Left hindlimb (tissue), 1 donor: ENCODE measurements around the gene NTN4.
"Not testable (repeated sequence)": the region's sequence is repeated elsewhere in the genome, so short reads cannot be mapped to it uniquely, and the experiment has no call there.

ENCODE experiments used
- DNase-seq: peaks from one replicate; pipeline ENCODE4 v3.0.0-alpha.2; 2018

The NTN4 gene

DNA sequence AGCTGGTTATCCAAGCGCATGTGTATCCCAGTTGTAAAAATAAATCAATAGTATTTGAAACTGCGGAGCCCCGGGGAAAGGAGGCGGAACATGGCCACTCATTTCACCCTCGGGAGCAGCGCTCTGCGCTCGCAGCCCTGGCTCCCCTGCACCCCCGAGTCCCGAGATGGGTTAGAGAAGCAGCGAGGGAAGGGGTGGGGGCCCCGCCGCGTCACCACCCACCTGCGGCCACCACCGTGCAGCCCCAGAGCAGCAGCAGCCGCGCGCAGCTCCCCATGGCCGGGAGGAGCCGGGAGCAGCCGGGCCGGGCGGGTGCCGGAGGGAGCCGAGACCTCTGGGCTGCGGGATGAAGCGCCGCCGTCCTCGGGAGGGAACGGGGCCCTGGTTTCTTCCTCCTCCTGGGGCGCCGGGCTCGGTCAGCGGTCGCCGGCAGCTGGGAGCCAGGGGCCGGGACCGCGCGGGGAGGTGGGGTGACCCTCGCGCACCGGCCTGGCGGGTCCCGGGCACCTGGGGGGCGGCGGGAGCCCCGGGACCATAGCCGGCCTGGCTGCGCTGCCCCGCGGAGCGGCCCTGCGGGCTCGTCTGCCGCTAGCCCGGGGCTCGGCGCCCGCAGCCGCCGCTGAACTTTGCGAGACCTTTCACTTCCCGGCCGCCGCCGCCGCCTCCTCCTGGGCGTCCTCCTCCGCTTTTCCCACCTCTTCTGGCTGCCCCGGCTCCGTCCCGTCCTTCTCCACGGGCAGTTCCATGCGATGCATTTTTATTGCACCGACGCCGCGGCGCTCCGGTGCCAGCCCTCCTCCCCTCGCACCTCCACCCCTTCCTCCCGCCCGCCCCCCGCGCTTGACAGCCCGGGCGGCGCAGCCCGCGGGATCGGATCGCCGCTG, at the start of gene NTN4:
TSS of gene NTN4 (minus strand) at position 732 of the 884 bp plus-strand sequence. CDS start at position 277, 455 bp downstream.
- DNase-seq, result peak; percentile 61

DNA sequence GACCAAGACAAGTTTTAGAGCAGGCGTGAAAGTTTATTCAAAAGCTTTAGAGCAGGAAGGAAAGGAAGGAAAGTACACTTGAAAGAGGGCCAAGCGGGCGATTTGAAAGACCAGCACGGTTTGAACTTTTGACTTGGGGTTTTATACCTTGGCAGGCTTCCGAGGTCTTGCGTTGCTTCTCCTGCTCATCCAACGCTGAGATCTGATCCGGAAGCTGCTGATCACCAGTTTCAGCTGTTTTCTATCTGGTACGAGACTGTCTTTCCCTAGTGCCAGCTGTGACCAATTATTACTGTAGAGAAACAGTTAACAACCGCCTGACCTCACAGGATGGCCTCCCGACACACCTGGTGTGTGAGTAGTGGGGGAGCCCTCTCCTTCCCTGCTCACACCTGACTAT, 47.6 kb upstream of the NTN4 start:
- DNase-seq, result no peak

DNA sequence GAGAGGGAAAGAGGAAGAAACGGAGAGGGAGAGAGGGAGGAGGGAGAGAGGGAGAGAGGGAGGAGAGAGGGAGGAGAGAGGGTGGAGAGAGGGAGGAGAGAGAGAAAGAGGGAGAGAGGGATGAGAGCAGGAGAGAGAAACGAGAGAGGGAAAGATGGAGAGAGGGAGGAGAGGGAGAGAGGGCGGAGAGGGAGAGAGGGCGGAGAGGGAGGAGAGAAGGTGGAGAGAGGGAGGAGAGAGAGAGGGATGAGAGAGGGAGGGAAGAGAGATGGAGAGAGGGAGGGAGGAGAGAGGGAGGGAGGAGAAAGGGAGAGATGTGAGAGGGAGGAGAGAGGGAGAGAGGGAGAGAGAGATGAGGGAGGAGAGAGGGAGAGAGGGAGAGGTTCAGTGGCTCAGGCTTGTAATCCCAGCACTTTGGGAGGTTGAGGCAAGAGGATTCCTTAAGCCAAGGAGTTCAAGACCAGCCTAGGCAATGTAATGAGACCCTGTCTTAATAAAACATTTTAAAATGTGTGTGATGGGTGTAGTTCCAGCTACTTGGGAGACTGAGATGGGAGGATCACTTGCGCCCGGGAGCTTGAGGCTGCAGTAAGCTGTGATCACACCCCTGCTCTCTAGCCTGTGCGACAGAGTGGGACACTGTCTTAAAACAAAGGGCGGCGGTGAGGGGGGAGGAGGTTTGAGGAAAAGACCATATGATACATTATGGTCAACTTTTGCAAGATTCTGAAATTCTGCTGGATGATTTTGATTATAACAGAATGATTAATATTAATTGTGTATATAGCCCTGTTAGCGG, 46.9 kb upstream of the NTN4 start:
- no peak for DNase-seq

DNA sequence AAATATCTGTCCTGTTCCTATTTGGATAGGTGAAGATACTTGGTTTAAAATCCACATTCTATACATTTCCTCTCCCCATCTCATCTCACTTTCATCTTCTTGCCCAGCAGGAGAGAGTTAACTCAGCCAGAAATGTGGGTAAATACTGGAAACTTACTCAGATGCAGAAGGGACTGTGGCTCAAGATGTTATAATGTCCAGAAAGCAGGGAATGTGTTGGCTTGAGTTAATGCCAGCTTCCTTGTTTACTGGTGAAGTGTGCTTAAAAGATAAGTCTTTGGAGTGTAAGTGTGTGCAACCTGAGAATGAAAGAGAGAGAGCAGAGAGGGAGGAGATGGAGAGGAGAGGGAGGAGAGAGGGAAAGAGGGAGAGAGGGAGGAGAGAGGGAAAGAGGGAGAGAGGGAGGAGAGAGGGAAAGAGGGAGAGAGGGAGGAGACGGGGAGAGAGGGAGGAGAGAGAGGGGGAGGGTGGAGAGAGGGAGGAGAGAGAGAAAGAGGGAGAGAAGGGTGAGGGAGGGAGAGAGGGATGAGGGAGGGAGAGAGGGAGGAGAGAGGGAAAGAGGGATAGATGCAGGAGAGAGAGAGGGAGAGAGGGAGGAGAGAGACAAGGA, 46.2 kb upstream of the NTN4 start:
- DNase-seq, result no peak

DNA sequence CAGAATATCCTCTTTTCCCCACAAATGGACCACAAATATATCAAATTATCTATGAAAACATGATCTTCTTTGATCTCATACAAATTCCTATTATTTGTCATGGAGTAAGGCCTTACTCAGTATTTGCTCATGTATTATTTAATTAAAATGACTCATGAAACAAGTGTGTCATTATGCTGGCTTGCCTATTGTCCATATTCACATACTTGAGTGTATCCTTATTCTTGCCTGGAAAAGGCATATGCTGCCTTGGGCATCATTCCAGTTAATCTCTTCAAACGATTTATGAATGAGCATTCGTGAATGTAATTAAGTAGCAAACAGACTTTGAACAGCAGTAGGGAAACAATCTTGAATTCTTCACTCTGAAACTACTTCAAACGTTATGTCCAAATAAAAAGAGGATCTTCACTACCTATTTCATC, 45.6 kb upstream of the NTN4 start:
- no peak for DNase-seq

DNA sequence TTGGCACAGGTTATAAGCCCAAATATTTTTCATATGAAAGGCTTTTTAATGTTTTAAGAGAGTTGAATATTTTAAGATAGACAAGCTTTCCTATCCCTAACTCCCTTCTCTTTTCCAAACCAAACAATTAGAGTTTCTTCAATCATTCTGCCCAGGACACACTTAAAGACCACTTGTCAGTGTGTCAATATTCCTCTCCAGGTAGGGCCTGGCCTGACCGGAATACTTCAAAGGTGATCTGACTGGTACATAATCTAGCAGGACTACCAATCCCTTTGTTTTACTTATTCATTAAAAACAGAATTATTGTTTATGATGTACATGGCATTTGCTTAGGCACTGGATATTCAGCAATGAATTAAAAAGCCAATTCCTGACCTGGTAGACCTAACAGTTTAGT, 44.0 kb upstream of the NTN4 start:
- DNase-seq, result no peak

DNA sequence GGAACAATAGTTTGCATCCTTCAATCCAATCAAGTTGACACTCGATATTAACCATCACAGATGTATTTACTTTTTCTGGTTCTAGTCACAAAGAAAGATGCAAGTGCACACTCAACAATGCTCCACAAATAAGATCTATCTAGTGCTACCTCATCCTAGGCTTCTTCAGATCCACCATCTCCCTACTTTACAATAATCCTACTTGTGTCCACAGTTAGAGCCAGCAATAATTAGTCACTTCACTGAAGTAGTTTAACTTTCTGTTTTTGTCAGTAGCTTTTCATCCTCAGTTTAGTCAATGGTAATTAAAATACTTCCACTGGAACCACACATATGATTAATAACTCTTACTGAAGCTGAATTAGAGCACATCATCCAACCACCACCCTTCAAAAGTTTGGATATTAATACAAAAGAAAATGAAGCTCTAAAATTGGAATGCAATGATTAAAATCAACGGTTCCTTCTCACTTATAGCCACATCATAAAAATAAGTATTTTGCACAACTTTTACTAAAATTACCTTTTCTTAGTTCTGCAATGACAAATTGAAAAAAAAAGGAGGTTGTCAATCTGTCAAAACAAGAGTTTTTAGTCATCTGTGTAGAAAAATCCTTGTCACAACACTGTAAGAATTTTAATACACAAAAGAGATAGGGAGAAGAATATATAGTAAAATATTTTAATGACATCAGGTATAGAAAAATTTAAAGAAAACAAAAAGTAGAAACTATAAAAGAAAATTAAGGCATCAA, 39.9 kb upstream of the NTN4 start:
- DNase-seq, result no peak

DNA sequence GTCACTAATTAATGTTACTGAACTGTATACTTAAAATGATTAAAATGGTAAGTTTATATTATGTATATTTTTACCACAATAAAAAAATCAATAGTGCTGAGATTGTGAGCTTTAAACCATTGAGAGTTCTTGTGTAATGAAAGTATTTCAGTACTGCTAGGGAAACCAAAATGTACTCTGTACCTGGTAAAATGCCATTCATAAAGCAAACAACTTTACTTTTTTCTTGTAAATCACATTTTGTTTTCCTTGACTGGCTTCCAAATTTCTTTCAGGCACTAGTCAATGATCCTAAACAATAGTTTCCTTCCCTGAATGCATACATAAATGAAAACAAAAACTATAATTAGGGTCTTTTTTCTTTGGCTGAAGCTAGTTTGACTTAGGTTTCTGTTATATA, 38.8 kb upstream of the NTN4 start:
- DNase-seq, result no peak

DNA sequence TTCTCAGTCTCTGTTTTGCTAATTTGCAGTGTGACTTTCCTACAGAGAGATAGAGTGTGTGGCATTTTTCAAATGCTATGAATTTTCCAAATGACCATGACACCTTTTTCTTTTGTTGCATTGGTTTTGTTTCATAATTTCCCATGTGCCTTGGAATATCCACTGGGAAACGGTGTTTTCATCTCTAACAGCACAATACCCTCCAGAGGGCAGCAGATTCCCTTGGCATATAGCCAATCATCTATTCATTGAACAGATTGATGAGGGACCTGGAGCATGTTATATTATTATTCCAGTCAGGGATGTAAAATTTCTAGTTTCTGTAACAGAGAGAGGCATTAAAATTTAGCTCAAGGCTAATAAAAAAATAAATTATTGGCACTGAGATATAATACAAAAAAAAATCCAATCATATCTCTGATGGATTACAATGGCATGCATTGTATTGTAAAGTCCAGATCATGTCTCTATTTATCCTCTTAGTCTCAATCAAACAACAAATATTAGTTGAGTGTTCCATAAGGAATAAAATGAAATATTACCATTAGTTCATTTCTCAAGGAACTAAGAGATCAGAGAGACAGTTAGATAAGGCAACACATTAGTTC, 29.6 kb upstream of the NTN4 start:
- DNase-seq, result no peak

DNA sequence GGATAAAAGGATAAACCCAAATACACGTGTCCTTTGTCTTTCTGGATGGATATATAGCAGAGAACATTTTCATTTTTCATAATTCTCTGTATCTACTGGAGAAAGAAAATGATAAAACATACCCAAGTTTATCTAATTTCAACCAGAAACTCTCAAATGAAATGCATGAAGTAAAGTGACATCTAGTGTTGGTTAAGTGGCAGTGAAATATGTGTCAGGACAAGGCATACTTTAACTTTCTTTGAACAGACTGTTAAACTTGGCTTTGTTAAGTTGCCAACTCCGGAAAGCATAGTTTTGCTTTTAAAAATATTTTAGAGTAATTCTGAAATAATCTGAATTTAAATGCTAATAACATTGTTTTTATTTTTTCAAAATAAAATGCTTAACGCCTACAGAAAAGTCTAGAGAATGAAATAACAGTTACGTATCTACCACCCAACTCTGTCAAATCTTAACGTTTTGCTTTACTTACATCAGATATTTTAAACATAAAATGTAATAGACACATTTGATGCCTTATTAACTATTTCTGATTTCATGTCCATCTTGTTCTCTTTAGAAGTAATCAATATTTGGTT, 25.2 kb upstream of the NTN4 start:
- DNase-seq, result no peak

DNA sequence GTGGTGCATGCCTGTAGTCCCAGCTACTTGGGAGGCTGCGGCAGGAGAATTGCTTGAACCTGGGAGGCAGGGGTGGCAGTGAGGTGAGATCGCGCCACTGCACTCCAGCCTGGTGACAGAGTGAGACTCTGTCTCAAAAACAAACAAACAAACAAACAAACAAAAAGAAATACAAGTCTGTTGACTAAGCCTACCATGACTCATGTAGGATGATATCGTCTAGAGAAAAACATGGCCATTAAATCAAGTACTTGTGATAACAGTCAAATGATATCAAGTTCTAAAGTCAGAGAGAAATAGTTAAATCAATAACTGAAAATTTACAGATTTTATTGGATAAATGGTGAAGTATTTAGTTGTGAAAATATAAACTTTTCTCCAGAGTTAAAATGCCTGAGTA, 21.6 kb upstream of the NTN4 start:
- not testable (repeated sequence) for DNase-seq

DNA sequence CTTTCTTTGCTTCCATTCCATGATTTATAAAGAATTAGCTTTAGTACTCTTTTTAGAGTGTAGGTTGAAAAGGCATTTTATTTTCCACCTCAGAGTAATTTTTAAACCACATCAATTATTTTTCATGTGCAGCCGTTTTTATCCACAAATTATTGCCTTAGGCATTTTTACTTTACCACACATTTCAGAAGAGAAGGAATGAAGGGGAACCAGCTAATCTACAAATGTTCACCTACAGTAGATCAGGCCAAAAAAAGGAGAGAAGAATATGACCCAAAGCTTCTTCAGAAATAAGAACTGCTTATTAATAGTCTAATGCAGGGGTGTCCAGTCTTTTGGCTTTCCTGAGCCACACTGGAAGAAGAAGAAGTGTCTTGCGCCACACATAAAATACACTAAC, 19.8 kb upstream of the NTN4 start:
- DNase-seq, result no peak

DNA sequence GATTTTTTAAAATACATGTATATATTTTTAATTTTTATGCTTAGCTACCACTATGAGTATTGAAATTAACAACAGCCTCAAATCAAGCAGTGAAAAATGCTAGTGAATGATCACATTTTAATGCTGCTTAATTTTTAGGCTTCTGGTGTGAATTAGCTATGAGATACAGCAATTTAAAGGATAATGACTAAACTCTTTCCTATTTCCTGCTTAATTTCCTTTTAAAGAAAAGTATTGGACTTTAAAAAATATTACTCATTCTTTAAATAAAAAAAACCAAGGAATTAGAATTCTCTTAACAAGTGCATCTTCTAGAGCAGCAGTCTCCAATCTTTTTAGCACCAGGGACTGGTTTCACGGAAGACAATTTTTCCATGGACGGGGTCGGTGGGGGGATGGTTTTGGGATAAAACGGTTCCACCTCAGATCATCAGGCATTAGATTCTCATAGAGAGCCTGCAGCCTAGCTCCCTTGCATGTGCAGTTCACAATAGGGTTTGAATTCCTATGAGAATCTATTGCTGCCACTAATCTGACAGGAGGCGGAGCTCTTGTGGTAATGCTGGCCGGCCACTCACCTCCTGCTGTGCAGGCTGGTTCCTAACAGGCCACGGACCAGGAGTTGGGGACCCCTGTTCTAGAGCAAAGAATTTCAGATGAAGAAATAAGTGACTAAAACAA, 18.6 kb upstream of the NTN4 start:
- DNase-seq, result no peak

DNA sequence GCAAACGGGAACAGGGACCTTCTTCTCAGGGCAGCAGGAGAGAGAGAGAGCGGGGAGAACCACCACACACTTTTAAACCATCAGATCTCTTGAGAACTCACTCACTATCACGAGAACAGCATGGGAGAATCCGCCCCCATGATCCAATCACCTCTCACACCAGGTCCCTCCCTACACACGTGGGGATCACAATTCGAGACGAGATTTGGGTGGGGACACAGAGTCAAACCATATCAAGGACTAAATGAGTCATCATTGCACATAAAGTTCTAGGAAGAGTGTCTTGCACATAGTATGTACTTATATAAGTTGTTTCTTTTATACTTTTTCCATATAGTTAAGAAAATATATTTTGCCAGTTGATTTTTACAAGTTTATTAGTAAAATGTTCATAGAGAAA, 17.6 kb upstream of the NTN4 start:
- DNase-seq, result no peak

DNA sequence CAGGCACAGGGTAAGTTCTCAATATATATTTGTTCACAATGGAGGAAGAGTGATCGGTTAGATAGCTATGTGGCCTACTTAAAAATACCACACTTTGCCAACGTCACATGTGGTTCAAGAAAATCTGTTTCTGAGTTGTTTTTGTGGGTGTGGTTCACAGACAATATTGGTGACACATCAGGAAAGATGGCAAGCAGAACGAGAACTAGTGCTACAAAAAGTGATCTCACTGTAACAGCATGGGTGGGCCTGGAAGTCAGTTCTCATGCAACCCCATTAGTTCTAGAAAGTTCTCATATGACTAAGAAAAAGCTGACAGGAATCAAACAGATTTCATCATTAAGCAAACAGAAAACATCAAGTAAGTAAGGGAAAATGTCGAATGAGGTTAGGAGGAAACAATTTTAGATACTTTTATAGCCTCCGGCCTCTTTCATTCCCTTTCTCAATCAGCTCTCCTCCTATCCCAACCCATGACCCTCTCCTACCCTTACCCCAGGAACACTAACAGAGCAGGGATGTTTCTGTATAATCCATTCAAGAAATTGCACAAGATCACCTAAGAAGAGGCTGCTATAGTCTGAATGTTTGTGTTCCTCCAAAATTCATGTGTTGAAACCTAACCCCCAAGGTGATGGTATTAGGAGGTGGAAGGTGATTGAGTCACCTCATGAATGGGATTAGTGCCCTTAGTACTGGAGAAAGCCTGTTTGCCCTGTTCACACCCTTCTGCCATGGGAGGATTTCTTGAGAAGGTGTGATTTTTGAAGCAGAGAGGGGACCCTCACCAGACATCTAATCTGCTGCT, 15.5 kb upstream of the NTN4 start:
- no peak for DNase-seq

DNA sequence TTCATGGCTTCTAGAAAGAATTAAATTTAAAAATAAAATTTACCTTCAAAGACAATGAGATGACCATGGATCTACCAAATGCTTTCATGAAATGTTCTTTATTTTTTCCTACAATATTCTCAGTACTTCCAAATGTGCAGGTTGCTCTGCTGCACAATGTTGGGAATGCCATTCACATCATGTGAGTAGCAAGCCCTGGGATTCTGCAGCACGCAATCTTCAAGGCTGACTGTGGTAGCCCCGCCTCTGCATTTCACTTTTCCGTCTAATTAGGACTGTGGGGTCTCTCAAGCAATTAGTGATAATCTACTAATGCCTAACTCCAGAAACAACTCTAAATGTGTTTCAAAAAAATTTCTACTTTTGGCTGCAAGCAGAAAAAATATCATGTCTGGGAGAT, 13.7 kb upstream of the NTN4 start:
- no peak for DNase-seq

DNA sequence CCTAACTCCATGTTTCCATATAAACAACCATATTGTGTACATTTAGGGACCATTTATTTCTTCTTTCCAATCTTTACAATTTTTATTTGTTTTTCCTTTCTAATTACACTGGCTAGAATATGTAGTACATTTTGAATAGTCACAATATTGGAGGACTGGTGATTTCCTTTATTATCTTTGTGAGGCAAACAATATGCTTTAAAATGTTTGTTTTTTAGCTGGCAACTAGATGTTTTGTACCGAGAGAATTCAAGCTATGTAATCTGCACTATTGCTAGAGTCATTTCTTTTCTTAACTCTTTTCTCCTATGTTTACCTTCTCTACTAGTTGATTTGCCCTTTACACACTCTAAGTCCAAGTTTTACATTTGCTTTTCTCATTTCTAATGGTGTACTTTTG, 13.3 kb upstream of the NTN4 start:
- DNase-seq, result no peak

DNA sequence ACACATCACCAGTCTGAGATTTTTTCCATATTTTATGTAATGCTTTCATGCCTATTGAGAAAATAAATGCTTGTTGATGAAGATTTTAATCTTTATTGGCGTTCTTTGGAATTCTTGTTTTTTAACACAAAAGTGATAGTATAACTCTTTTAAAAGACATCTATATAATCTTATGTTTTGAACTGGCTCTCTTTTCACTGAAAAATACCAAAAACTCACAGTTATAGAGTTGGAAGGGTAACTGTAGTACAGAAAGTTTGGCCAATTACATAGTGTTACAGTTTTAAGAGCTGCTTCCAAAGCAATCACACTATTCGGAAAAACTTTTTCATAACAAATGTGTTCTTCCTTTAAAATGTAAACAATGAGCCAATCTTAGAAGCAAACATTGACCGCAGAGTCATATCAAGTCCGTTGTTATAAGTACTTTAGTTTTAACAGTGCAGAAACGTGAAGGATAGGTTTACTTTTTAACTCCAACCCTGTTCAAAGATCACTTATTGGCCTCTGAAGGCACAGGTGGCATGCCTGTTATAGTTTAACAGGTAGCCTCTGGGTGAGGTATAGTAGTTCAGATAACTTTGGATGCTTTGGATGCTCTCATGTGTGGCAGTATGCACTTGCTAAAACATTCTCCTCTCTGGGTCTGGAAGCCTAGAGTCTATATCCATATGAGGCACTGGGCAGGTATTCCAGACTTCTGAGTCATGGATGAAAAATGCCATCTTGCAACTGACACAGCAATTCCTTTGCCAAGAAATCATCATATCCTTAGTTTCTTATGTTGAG, 12.1 kb upstream of the NTN4 start:
- DNase-seq, result no peak

DNA sequence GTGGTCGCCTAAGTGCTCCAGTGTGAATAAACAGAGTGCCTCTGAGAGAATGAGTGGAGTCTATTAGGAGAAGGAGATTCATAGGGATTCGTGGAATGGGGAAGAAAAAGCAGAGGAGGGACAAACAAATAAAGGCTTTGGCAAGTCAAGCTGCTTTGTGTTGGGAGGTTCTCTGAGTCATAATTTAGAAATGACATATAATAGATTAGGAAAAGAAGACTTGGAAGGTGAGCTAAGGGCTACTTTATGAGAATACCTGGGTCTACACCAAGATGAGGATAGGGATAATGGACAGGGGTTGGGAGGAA, 6.4 kb upstream of the NTN4 start:
- no peak for DNase-seq
